IPS-11a (cell line): Measurements from ENCODE around the gene RNF26.

Source experiments
- H3K4me3 ChIP-seq: one replicate; pipeline ENCODE4 v1.5.1; 2013; ENCODE audit warnings: low read depth, low read length, control low read depth

Gene RNF26

GRCh38 chr11:119334174-119334930 is at the start of gene RNF26:
Gene RNF26, plus strand, starts transcription at chr11:119334527. Its CDS starts 596 bp downstream, at chr11:119335123.
- H3K4me3 ChIP-seq: peak within 1 kb of the TSS; percentile 98

- H3K4me3 ChIP-seq: no peak overlapping the region
These were observed 48.9 kb upstream of the RNF26 start for GRCh38 chr11:119285431-119285830.

GRCh38 chr11:119288219-119288618 is 46.1 kb upstream of the RNF26 start:
- H3K4me3 ChIP-seq: no peak overlapping the region

GRCh38 chr11:119290894-119291497 is 43.3 kb upstream of the RNF26 start:
- H3K4me3 ChIP-seq: no peak overlapping the region

- no peak overlapping the region for H3K4me3 ChIP-seq
These were observed 40.9 kb upstream of the RNF26 start for GRCh38 chr11:119293461-119293860.

GRCh38 chr11:119295178-119295577 is 39.1 kb upstream of the RNF26 start:
- H3K4me3 ChIP-seq: no peak overlapping the region

- no peak overlapping the region for H3K4me3 ChIP-seq
These were observed 36.4 kb upstream of the RNF26 start for GRCh38 chr11:119297938-119298337.

- no peak overlapping the region for H3K4me3 ChIP-seq
These were observed 35.6 kb upstream of the RNF26 start for GRCh38 chr11:119298726-119299125.

GRCh38 chr11:119299416-119299815 is 34.9 kb upstream of the RNF26 start:
- H3K4me3 ChIP-seq: no peak overlapping the region

GRCh38 chr11:119300198-119300964 is 33.9 kb upstream of the RNF26 start:
- no peak overlapping the region for H3K4me3 ChIP-seq

- no peak overlapping the region for H3K4me3 ChIP-seq
These were observed 31.1 kb upstream of the RNF26 start for GRCh38 chr11:119303227-119303718.

- H3K4me3 ChIP-seq: no peak overlapping the region
These were observed 28.6 kb upstream of the RNF26 start for GRCh38 chr11:119305556-119306372.

- H3K4me3 ChIP-seq: no peak overlapping the region
These were observed 27.9 kb upstream of the RNF26 start for GRCh38 chr11:119306373-119306890.

GRCh38 chr11:119307219-119307618 is 27.1 kb upstream of the RNF26 start:
- H3K4me3 ChIP-seq: no peak overlapping the region

GRCh38 chr11:119307974-119308373 is 26.4 kb upstream of the RNF26 start:
- H3K4me3 ChIP-seq: no peak overlapping the region

- no peak overlapping the region for H3K4me3 ChIP-seq
These were observed 24.9 kb upstream of the RNF26 start for GRCh38 chr11:119309411-119309810.

- no peak overlapping the region for H3K4me3 ChIP-seq
These were observed 24.2 kb upstream of the RNF26 start for GRCh38 chr11:119309953-119310681.

- no peak overlapping the region for H3K4me3 ChIP-seq
These were observed 23.7 kb upstream of the RNF26 start for GRCh38 chr11:119310682-119311052.

- no peak overlapping the region for H3K4me3 ChIP-seq
These were observed 19.6 kb upstream of the RNF26 start for GRCh38 chr11:119314726-119315125.
